Esophagus muscularis mucosa (tissue), 3 donors: ENCODE data around the gene OR51D1.

ENCODE experiments used
- POLR2A ChIP-seq: fragments of 450-650 bp; IDR thresholded peaks from one replicate; pipeline ENCODE4 v1.6.1; 2017; ENCODE audit warnings: antibody characterized with exemption, moderate library complexity, mild to moderate bottlenecking, low read depth
- TF ChIP-seq, protein P1 (sequence below), 3 experiments: fragments of 200-600 bp in 2 of 3; fragments of 450-650 bp in 1 of 3; sonication (generic) in 2 of 3; IDR thresholded peaks; one replicate each; pipeline ENCODE4 v1.5.1; 2017 to 2019; ENCODE audit warnings: antibody characterized with exemption in 3 of 3, mild to moderate bottlenecking in 2 of 3, moderate library complexity in 1 of 3

- TF ChIP-seq POLR2A = no peak
- TF ChIP-seq, protein P1, sequence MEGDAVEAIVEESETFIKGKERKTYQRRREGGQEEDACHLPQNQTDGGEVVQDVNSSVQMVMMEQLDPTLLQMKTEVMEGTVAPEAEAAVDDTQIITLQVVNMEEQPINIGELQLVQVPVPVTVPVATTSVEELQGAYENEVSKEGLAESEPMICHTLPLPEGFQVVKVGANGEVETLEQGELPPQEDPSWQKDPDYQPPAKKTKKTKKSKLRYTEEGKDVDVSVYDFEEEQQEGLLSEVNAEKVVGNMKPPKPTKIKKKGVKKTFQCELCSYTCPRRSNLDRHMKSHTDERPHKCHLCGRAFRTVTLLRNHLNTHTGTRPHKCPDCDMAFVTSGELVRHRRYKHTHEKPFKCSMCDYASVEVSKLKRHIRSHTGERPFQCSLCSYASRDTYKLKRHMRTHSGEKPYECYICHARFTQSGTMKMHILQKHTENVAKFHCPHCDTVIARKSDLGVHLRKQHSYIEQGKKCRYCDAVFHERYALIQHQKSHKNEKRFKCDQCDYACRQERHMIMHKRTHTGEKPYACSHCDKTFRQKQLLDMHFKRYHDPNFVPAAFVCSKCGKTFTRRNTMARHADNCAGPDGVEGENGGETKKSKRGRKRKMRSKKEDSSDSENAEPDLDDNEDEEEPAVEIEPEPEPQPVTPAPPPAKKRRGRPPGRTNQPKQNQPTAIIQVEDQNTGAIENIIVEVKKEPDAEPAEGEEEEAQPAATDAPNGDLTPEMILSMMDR (IDR thresholded peaks at IDR 0.05) = no peak
Measured at GRCh38 chr11:4664786-4665185, 27.5 kb downstream of the OR51D1 start.
